HEK293 (cell line): ENCODE measurements around the gene CTIF.

Source experiments
- BCL6B ChIP-seq: fragments of 450-650 bp; formaldehyde crosslinking; IDR thresholded peaks from 2 replicates; pipeline ENCODE4 v1.5.1; 2017; ENCODE audit warnings: missing biosample characterization, missing genetic modification characterization
- GLI2 ChIP-seq: fragments of 450-650 bp; formaldehyde crosslinking; IDR thresholded peaks from 2 replicates; pipeline ENCODE4; 2017; ENCODE audit warnings: missing biosample characterization, missing genetic modification characterization, low read depth, borderline replicate concordance
- KLF1 ChIP-seq: fragments of 450-650 bp; formaldehyde crosslinking; IDR thresholded peaks from 2 replicates; pipeline ENCODE4 v1.5.1; 2016; ENCODE audit warnings: missing biosample characterization, missing genetic modification characterization
- KLF10 ChIP-seq: fragments of 450-650 bp; IDR thresholded peaks from 2 replicates; pipeline ENCODE4 v1.5.1; 2018; ENCODE audit warnings: missing biosample characterization, mild to moderate bottlenecking, missing genetic modification characterization
- KLF16 ChIP-seq: fragments of 450-650 bp; formaldehyde crosslinking; IDR thresholded peaks from 2 replicates; pipeline ENCODE4 v1.5.1; 2017; ENCODE audit warnings: missing biosample characterization, missing genetic modification characterization
- REPIN1 ChIP-seq: fragments of 450-650 bp; formaldehyde crosslinking; IDR thresholded peaks from 2 replicates; pipeline ENCODE4 v1.5.1; 2017; ENCODE audit warnings: missing biosample characterization, missing genetic modification characterization, low read depth
- TCF7L2 ChIP-seq: IDR thresholded peaks from 2 replicates; pipeline ENCODE4 v1.6.1; 2011; ENCODE audit warnings: low read depth, mild to moderate bottlenecking, inconsistent platforms, low read length, moderate library complexity, borderline replicate concordance
- ZNF112 ChIP-seq: fragments of 450-650 bp; formaldehyde crosslinking; IDR thresholded peaks from 2 replicates; pipeline ENCODE4 v1.5.0; 2017; ENCODE audit warnings: missing biosample characterization, missing genetic modification characterization
- ZNF114 ChIP-seq: fragments of 450-650 bp; formaldehyde crosslinking; IDR thresholded peaks from 2 replicates; pipeline ENCODE4 v1.5.0; 2017; ENCODE audit warnings: missing biosample characterization, missing genetic modification characterization
- ZNF138 ChIP-seq: fragments of 450-650 bp; formaldehyde crosslinking; IDR thresholded peaks from 2 replicates; pipeline ENCODE4 v1.5.1; 2016; ENCODE audit warnings: missing biosample characterization, missing genetic modification characterization, borderline replicate concordance
- ZNF211 ChIP-seq: fragments of 450-650 bp; formaldehyde crosslinking; IDR thresholded peaks from 2 replicates; pipeline ENCODE4 v1.5.1; 2016; ENCODE audit warnings: low read depth, missing biosample characterization, missing genetic modification characterization
- ZNF214 ChIP-seq: fragments of 450-650 bp; formaldehyde crosslinking; IDR thresholded peaks from 2 replicates; pipeline ENCODE4 v1.5.1; 2017; ENCODE audit warnings: missing biosample characterization, mild to moderate bottlenecking, missing genetic modification characterization, borderline replicate concordance
- ZNF404 ChIP-seq: fragments of 450-650 bp; formaldehyde crosslinking; IDR thresholded peaks from 2 replicates; pipeline ENCODE4 v1.5.1; 2017; ENCODE audit warnings: missing biosample characterization, missing genetic modification characterization
- ZNF514 ChIP-seq: fragments of 450-650 bp; formaldehyde crosslinking; IDR thresholded peaks from 2 replicates; pipeline ENCODE4 v1.5.1; 2016; ENCODE audit warnings: missing biosample characterization, missing genetic modification characterization
- ZNF549 ChIP-seq: fragments of 450-650 bp; IDR thresholded peaks from 2 replicates; pipeline ENCODE4 v1.5.1; 2018; ENCODE audit warnings: missing biosample characterization, missing genetic modification characterization, mild to moderate bottlenecking, inconsistent platforms, moderate library complexity
- ZNF561 ChIP-seq: fragments of 450-650 bp; IDR thresholded peaks from 2 replicates; pipeline ENCODE4 v1.5.1; 2018; ENCODE audit warnings: missing biosample characterization, missing genetic modification characterization, borderline replicate concordance
- ZNF596 ChIP-seq: fragments of 450-650 bp; IDR thresholded peaks from 2 replicates; pipeline ENCODE4 v1.5.0; 2018; ENCODE audit warnings: missing biosample characterization, mild to moderate bottlenecking, missing genetic modification characterization, moderate library complexity
- ZNF654 ChIP-seq: fragments of 450-650 bp; formaldehyde crosslinking; IDR thresholded peaks from 2 replicates; pipeline ENCODE4 v1.5.1; 2016; ENCODE audit warnings: low read depth, missing biosample characterization, missing genetic modification characterization
- ZNF791 ChIP-seq: fragments of 450-650 bp; formaldehyde crosslinking; IDR thresholded peaks from 2 replicates; pipeline ENCODE4 v1.5.1; 2016; ENCODE audit warnings: missing biosample characterization, missing genetic modification characterization
- ZNF843 ChIP-seq: fragments of 450-650 bp; formaldehyde crosslinking; IDR thresholded peaks from 2 replicates; pipeline ENCODE4 v1.5.1; 2016; ENCODE audit warnings: missing biosample characterization, missing genetic modification characterization
- TF ChIP-seq, protein P1 (sequence below): fragments of 450-650 bp; formaldehyde crosslinking; IDR thresholded peaks from 2 replicates; pipeline ENCODE4 v1.5.1; 2016; ENCODE audit warnings: missing biosample characterization, missing genetic modification characterization
- TF ChIP-seq, protein P2 (sequence below): fragments of 450-650 bp; formaldehyde crosslinking; IDR thresholded peaks from 2 replicates; pipeline ENCODE4 v1.5.1; 2017; ENCODE audit warnings: missing biosample characterization, missing genetic modification characterization
- TF ChIP-seq, protein P3 (sequence below): fragments of 450-650 bp; formaldehyde crosslinking; IDR thresholded peaks from 2 replicates; pipeline ENCODE4 v1.5.1; 2016; ENCODE audit warnings: missing biosample characterization, missing genetic modification characterization
- TF ChIP-seq, protein P4 (sequence below): fragments of 450-650 bp; formaldehyde crosslinking; IDR thresholded peaks from 2 replicates; pipeline ENCODE4 v1.5.1; 2016; ENCODE audit warnings: missing biosample characterization, missing genetic modification characterization, low read depth
- TF ChIP-seq, protein P5 (sequence below): fragments of 450-650 bp; formaldehyde crosslinking; IDR thresholded peaks from 2 replicates; pipeline ENCODE4 v1.5.1; 2016; ENCODE audit warnings: missing biosample characterization, missing genetic modification characterization
- TF ChIP-seq, protein P6 (sequence below): fragments of 450-650 bp; formaldehyde crosslinking; IDR thresholded peaks from 2 replicates; pipeline ENCODE4 v1.5.1; 2016; ENCODE audit warnings: missing biosample characterization, missing genetic modification characterization

Gene CTIF

GRCh38 chr18:48902023-48902855 lies 363.4 kb downstream of the CTIF start (continued):
- TF ChIP-seq, protein P1, sequence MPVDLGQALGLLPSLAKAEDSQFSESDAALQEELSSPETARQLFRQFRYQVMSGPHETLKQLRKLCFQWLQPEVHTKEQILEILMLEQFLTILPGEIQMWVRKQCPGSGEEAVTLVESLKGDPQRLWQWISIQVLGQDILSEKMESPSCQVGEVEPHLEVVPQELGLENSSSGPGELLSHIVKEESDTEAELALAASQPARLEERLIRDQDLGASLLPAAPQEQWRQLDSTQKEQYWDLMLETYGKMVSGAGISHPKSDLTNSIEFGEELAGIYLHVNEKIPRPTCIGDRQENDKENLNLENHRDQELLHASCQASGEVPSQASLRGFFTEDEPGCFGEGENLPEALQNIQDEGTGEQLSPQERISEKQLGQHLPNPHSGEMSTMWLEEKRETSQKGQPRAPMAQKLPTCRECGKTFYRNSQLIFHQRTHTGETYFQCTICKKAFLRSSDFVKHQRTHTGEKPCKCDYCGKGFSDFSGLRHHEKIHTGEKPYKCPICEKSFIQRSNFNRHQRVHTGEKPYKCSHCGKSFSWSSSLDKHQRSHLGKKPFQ (tag by site-specific recombination), result no peak
- TF ChIP-seq ZNF561 (tag by site-specific recombination), result peak; percentile 98; the same call in 1 of the 2 replicates
- TF ChIP-seq ZNF114 (tag by site-specific recombination), result no peak
- TF ChIP-seq, protein P2, sequence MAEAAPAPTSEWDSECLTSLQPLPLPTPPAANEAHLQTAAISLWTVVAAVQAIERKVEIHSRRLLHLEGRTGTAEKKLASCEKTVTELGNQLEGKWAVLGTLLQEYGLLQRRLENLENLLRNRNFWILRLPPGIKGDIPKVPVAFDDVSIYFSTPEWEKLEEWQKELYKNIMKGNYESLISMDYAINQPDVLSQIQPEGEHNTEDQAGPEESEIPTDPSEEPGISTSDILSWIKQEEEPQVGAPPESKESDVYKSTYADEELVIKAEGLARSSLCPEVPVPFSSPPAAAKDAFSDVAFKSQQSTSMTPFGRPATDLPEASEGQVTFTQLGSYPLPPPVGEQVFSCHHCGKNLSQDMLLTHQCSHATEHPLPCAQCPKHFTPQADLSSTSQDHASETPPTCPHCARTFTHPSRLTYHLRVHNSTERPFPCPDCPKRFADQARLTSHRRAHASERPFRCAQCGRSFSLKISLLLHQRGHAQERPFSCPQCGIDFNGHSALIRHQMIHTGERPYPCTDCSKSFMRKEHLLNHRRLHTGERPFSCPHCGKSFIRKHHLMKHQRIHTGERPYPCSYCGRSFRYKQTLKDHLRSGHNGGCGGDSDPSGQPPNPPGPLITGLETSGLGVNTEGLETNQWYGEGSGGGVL, result peak; percentile 89
- TF ChIP-seq, protein P3, sequence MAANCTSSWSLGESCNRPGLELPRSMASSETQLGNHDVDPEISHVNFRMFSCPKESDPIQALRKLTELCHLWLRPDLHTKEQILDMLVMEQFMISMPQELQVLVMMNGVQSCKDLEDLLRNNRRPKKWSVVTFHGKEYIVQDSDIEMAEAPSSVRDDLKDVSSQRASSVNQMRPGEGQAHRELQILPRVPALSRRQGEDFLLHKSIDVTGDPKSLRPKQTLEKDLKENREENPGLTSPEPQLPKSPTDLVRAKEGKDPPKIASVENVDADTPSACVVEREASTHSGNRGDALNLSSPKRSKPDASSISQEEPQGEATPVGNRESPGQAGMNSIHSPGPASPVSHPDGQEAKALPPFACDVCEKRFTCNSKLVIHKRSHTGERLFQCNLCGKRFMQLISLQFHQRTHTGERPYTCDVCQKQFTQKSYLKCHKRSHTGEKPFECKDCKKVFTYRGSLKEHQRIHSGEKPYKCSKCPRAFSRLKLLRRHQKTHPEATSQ (tag by site-specific recombination), result peak; percentile 77; the same call in 1 of the 2 replicates
- TF ChIP-seq ZNF791 (tag by site-specific recombination), result no peak
- peak; percentile 95 for TF ChIP-seq KLF1 (tag by site-specific recombination)
- peak; percentile 35; the same call in 1 of the 2 replicates for TF ChIP-seq ZNF596 (tag by site-specific recombination)
- no peak for TF ChIP-seq TCF7L2
- TF ChIP-seq KLF16 (tag by site-specific recombination), result peak; percentile 90
- no peak; the same call in 1 of the 2 replicates for TF ChIP-seq BCL6B (tag by site-specific recombination)
- TF ChIP-seq, protein P4, sequence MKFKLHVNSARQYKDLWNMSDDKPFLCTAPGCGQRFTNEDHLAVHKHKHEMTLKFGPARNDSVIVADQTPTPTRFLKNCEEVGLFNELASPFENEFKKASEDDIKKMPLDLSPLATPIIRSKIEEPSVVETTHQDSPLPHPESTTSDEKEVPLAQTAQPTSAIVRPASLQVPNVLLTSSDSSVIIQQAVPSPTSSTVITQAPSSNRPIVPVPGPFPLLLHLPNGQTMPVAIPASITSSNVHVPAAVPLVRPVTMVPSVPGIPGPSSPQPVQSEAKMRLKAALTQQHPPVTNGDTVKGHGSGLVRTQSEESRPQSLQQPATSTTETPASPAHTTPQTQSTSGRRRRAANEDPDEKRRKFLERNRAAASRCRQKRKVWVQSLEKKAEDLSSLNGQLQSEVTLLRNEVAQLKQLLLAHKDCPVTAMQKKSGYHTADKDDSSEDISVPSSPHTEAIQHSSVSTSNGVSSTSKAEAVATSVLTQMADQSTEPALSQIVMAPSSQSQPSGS, result no peak
- TF ChIP-seq ZNF404 (tag by site-specific recombination), result no peak
- TF ChIP-seq ZNF843 (tag by site-specific recombination), result peak; percentile 85
- no peak for TF ChIP-seq ZNF138
- TF ChIP-seq ZNF514, result no peak
- peak; percentile 89 for TF ChIP-seq KLF10
- TF ChIP-seq, protein P5, sequence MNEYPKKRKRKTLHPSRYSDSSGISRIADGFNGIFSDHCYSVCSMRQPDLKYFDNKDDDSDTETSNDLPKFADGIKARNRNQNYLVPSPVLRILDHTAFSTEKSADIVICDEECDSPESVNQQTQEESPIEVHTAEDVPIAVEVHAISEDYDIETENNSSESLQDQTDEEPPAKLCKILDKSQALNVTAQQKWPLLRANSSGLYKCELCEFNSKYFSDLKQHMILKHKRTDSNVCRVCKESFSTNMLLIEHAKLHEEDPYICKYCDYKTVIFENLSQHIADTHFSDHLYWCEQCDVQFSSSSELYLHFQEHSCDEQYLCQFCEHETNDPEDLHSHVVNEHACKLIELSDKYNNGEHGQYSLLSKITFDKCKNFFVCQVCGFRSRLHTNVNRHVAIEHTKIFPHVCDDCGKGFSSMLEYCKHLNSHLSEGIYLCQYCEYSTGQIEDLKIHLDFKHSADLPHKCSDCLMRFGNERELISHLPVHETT (tag by site-specific recombination), result no peak
- no peak for TF ChIP-seq REPIN1
- no peak for TF ChIP-seq ZNF214 (tag by site-specific recombination)
- TF ChIP-seq ZNF654, result no peak
- TF ChIP-seq GLI2 (tag by site-specific recombination), result no peak
- no peak for TF ChIP-seq ZNF211
- peak; percentile 35; the same call in 1 of the 2 replicates for TF ChIP-seq ZNF112 (tag by site-specific recombination)
- 0 out of 2 replicates have a peak, but pooled peaks have one; percentile 63 for TF ChIP-seq ZNF549
- TF ChIP-seq, protein P6, sequence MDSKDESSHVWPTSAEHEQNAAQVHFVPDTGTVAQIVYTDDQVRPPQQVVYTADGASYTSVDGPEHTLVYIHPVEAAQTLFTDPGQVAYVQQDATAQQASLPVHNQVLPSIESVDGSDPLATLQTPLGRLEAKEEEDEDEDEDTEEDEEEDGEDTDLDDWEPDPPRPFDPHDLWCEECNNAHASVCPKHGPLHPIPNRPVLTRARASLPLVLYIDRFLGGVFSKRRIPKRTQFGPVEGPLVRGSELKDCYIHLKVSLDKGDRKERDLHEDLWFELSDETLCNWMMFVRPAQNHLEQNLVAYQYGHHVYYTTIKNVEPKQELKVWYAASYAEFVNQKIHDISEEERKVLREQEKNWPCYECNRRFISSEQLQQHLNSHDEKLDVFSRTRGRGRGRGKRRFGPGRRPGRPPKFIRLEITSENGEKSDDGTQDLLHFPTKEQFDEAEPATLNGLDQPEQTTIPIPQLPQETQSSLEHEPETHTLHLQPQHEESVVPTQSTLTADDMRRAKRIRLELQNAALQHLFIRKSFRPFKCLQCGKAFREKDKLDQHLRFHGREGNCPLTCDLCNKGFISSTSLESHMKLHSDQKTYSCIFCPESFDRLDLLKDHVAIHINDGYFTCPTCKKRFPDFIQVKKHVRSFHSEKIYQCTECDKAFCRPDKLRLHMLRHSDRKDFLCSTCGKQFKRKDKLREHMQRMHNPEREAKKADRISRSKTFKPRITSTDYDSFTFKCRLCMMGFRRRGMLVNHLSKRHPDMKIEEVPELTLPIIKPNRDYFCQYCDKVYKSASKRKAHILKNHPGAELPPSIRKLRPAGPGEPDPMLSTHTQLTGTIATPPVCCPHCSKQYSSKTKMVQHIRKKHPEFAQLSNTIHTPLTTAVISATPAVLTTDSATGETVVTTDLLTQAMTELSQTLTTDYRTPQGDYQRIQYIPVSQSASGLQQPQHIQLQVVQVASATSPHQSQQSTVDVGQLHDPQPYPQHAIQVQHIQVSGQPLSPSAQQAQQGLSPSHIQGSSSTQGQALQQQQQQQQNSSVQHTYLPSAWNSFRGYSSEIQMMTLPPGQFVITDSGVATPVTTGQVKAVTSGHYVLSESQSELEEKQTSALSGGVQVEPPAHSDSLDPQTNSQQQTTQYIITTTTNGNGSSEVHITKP (tag by site-specific recombination), result peak; percentile 39; the same call in 1 of the 2 replicates
